Measurements from ENCODE around the gene NUP42.
"Not testable (repeated sequence)": the region's sequence is repeated elsewhere in the genome, so short reads cannot be mapped to it uniquely, and the experiment has no call there.

The NUP42 gene

GRCh38 chr7:23205577-23205908, 23.7 kb downstream of the NUP42 start:
- DNase-seq (ENCODE audit: low read depth) = no peak

- DNase-seq (ENCODE audit: low read depth) = no peak
These were observed 24.3 kb downstream of the NUP42 start for GRCh38 chr7:23205909-23206767.

DNA sequence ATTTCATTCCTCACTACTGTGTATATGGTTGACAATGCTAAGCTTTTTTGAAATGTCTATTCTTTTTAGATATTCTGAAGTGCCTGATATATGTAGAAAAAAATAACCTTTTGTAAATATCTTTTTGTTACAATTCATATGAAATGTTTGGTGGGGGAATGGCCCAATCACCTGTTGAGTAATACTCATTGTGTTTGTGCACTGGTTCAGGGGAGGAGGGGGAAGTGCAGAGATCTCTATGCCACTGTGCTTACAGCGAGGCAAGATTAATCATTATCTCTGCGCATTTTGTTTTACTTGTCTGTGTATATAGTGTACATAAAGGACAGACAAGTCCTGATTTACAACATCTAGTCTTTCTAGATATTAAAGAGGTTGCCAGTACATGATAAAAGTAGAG, 25.2 kb downstream of the NUP42 start:
- no peak for DNase-seq (ENCODE audit: low read depth)

- no peak for DNase-seq (ENCODE audit: low read depth)
These were observed 26.0 kb downstream of the NUP42 start for GRCh38 chr7:23207884-23208283.

- no peak for DNase-seq (ENCODE audit: low read depth)
These were observed 26.5 kb downstream of the NUP42 start for GRCh38 chr7:23208316-23208715.

- no peak for DNase-seq (ENCODE audit: low read depth)
These were observed 28.7 kb downstream of the NUP42 start for GRCh38 chr7:23210506-23210905.

GRCh38 chr7:23211589-23211988, 29.7 kb downstream of the NUP42 start:
- DNase-seq (ENCODE audit: low read depth) = no peak

- no peak for DNase-seq (ENCODE audit: low read depth)
These were observed 30.5 kb downstream of the NUP42 start for GRCh38 chr7:23212395-23212794.

DNA sequence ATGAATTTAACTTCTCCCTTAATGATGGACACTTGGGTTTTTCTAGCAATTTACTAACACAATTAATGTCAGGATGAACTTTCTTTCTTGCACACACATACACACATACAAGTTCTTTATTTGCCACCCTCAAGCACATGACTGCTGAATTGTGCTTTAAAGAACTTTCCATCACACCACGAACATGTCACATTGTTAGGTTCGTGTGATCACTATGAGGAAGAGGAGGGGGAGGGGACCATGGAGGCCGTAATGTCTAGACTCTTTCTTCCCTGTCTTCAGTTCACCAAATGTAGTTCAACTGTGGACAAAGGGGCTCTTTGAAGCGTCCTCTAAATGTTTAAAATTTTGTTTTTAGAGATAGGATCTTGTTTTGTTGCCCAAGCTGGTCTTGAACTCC, 31.0 kb downstream of the NUP42 start:
- DNase-seq (ENCODE audit: low read depth) = no peak

DNA sequence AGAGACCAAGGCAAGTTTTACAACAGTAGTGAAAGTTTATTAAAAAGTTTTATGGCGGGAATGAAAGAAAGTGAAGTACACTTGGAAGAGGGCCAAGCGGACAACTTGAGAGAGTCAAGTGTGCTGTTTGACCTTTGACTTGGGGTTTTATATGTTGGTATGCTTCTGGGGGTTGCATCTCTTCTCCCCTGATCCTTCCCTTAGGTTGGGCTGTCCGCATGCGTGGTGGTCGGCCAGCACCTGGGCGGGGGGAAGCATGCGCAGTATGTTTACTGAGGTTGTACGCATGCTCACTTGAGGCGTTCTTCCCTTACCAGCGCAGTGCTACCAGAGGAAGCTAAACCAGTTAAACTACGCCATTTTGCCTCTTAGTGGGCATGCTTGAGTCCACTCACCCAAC, 31.9 kb downstream of the NUP42 start:
- DNase-seq (ENCODE audit: low read depth) = no peak

GRCh38 chr7:23214423-23214822, 32.6 kb downstream of the NUP42 start:
- DNase-seq (ENCODE audit: low read depth) = no peak

- DNase-seq (ENCODE audit: low read depth) = no peak
These were observed 33.1 kb downstream of the NUP42 start for GRCh38 chr7:23214938-23215337.

DNA sequence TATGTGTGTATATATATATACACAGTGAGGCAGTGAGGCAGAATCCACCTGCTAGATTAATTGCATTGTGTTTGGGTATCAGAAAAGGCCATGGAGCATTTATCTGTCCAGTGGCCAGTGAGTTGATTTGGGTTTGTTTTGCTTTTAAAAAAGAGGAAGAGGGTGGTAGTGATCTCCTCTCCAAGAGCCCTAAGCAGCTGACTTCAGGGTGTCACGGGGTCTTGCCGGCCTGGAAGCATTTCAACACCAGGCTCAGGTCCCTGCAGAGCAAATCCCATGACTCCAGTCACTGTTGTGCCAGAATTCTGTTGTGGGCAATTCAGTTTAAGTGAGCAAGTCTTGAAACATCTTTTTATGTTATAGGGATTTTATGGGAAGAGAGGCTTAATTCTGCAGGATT, 34.2 kb downstream of the NUP42 start:
- no peak for DNase-seq (ENCODE audit: low read depth)

GRCh38 chr7:23218196-23218595, 36.3 kb downstream of the NUP42 start:
- no peak for DNase-seq (ENCODE audit: low read depth)

- no peak for DNase-seq (ENCODE audit: low read depth)
These were observed 39.0 kb downstream of the NUP42 start for GRCh38 chr7:23220690-23221305.

GRCh38 chr7:23222439-23223030, 40.7 kb downstream of the NUP42 start:
- DNase-seq (ENCODE audit: low read depth) = no peak

DNA sequence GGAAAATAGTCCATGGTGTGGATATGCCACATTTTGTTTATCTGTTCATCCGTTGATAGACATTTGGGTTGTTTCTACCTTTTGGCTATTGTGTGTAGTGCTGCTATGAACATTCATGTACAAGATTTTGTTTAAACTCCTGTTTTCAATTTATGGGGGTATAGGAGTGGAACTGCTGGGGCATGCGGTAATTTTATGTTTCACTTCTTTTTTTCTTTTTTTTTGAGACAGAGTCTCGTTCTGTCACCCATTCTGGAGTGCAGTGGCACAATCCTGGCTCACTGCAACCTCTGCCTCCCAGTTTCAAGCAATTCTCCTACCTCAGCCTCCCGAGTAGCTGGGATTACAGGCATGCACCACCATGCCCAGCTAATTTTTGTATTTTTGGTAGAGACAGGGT, 42.5 kb downstream of the NUP42 start:
- not testable (repeated sequence) for DNase-seq (ENCODE audit: low read depth)

DNA sequence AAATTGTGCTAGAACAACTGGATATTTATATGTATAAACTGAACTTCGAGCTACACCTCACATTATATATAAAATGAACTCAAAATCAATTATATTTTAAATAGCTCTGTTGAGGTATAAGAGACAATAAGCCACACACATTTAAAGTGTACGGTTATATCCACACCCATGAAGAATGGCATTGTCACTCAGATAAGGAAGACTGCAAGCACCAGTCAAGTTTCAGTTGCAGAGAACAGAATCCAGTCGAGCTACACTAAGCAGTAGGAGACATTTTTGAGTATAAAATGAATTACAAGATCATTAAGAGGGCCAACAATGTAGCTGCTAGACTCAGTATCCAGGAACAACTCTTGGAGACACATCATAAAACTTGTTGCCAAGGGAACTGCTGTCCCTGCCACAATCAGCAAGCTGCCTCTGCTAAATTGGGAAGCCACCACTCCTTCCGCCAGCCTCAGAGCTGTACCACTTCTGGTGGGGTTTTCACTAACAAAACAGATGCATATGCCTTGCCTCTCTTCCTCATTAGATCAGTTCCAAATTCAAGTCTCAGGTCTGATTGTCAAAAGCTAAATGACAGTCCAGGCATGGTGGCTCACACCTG, 45.1 kb downstream of the NUP42 start:
- no peak for DNase-seq (ENCODE audit: low read depth)

DNA sequence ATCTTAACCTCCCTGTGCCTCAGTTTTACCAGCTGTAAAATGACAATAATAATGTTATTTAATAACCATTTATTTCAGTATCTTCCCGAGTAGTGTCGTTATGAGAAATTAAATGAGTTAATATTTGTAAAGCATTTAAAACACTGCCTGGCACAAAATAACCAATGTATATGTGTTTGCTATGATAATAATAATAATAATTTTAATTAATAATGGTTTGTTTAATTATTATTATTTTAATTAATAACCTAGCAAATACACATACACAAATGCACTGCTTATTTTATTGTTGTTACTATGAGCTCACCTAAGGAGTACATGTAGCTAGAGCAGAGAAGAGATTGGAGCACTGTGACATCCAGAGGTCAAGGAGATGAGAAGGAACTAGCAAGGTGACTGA, 46.6 kb downstream of the NUP42 start:
- DNase-seq (ENCODE audit: low read depth) = no peak

GRCh38 chr7:23230641-23231101, 48.8 kb downstream of the NUP42 start:
- DNase-seq (ENCODE audit: low read depth) = no peak

DNA sequence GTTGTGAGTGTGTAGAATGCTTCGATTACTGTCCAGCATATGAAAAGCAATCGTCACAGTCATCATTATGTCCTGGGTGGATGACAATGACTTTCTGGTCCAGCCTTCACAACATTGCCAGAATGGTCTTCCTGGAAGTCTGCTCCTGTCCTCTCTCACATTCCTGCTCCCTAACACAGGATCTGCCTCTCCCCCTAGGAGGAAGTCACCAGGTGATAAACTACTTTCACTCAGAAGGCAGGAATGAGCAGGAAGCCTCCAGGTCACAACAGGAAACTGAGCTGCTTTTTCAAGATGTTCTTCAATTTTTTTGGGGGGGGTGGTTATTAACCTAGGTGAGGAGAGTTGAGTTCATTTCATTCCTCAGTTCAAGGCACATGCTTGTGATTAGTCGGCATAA, 51.1 kb downstream of the NUP42 start:
- no peak for DNase-seq (ENCODE audit: low read depth)

DNA sequence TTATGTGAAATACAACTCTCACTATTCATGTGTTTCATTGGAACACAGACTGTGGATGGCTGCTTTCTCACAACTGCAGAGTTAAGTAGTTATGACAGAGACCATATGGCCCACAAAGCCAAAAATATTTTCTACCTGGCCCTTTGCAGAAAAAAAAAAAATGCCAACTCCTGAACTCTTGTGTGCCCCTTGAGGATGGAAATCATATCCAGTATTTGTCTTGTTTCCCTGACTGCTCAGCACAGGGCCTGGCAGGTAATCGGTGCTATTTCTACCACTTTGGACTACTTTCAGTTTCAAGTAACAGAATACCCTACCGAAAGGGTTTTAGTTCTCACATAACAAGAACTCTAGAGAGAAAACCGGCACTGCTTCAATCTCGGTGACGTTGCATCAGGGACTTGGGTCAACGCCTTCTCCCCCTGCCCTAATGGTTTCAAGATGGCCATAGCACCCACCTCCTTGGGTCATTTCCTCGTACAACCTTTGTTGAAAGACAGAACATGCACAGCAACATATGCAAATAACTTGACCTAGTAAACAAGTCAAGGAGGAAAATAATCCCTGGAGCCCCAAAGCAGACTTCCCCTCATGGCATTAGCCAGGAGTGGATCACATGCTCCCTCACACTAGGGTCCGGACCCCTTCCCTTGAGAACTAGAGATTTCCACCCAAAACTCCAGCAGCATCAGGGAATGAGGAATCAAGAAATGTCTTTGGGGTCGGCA, 52.9 kb downstream of the NUP42 start:
- no peak for DNase-seq (ENCODE audit: low read depth)

All from stimulated activated CD8-positive, alpha-beta memory T cell treated with anti-CD3 and anti-CD28 coated beads, Interleukin-7, amount 100 ng/mL, for 24 hours (primary cell).